ENCODE results near the gene THSD4.

- no peak for TF ChIP-seq CTCF (conservative IDR thresholded peaks at IDR 0.05)
- no peak for TF ChIP-seq EZH2 (IDR thresholded peaks at IDR 0.05; ENCODE audit: low read depth)
Observed at GRCh38 chr15:71648095-71648494, 532.8 kb downstream of the THSD4 start.
